HCT116 (cell line): Measurements from ENCODE around the gene INPP4A. TPM values are rescaled to one million over a fixed set of nuclear protein-coding genes. Genes with fewer than 3 reads are reported as not detected.

Experiments used
- ATAC-seq: fragments of 200-7000 bp; cut with Tn5 transposase; 2 replicates; pipeline ENCODE4 v1.9.1; 2020; ENCODE audit warnings: mild to moderate bottlenecking, moderate library complexity
- BruUV-seq: library from RNA; stranded (reverse); fragments of 400-500 nt; replicated peaks from 2 replicates; lab custom pipeline; 2021; lab: Mats Ljungman, UMichigan
- CTCF ChIA-PET: fragments of 300-600 bp; sonication (Branson Sonifier 250); formaldehyde crosslinking; loops from one replicate; lab custom pipeline; 2021; ENCODE audit warnings: antibody characterized with exemption; lab: Charles Lee
- POLR2A ChIA-PET: fragments of 300-600, 350-600 bp; sonication (Branson Sonifier 250); formaldehyde crosslinking; loops from one replicate; lab custom pipeline; 2021; ENCODE audit warnings: antibody characterized with exemption; lab: Charles Lee
- RAD21 ChIA-PET, 2 experiments: fragments of 300-600 bp; sonication (Branson Sonifier 250); formaldehyde crosslinking; loops; one replicate each; lab custom pipeline; 2023; ENCODE audit warnings: low total read pairs in 2 of 2; ENCODE audit not compliant: uncharacterized antibody in 2 of 2, unreplicated experiment in 2 of 2, low non-redundant PET in 1 of 2; lab: Charles Lee
- DNase-seq: peaks from one replicate; pipeline ENCODE4 v3.0.0-alpha.2; 2010; ENCODE audit warnings: low read depth, low spot score
- H2AFZ ChIP-seq: fragments of 200-600 bp; shearing (Covaris generic), sonication (generic); 2 replicates; pipeline ENCODE4 v1.6.1; 2017; ENCODE audit warnings: low read depth, mixed run types, mixed read lengths, antibody characterized with exemption, low read length; ENCODE audit not compliant: poor library complexity, severe bottlenecking
- H3K27ac ChIP-seq: 2 replicates; pipeline ENCODE4 v1.5.1; 2012; ENCODE audit warnings: low read depth, low read length
- H3K27me3 ChIP-seq: fragments of 200-600 bp; sonication (generic); 2 replicates; pipeline ENCODE4 v1.6.1; 2016; ENCODE audit warnings: mixed run types, low read length, mixed read lengths; ENCODE audit not compliant: insufficient read depth
- H3K36me3 ChIP-seq, 2 experiments: fragments of 200-500 bp in 1 of 2; fragments of 200-600 bp in 1 of 2; sonication (Bioruptor generic) in 1 of 2; sonication (generic) in 1 of 2; 2 replicates each; pipeline versions ENCODE4 v1.5.1 to v1.6.1; 2014 to 2016; ENCODE audit warnings: low read length in 2 of 2, inconsistent platforms in 1 of 2, mixed read lengths in 1 of 2, mixed run types in 1 of 2; ENCODE audit not compliant: insufficient read depth in 2 of 2, control insufficient read depth in 1 of 2
- H3K4me1 ChIP-seq, 2 experiments: fragments of 200-600 bp in 1 of 2; sonication (generic) in 1 of 2; 2 replicates each; pipeline versions ENCODE4 v1.5.1 to v1.6.1; 2012 to 2017; ENCODE audit warnings: low read length in 2 of 2, inconsistent platforms in 1 of 2, mild to moderate bottlenecking in 1 of 2, mixed read lengths in 1 of 2, mixed run types in 1 of 2, moderate library complexity in 1 of 2; ENCODE audit not compliant: insufficient read depth in 2 of 2, control insufficient read depth in 1 of 2
- H3K4me2 ChIP-seq: fragments of 200-600 bp; sonication (generic); 2 replicates; pipeline ENCODE4 v1.6.1; 2017; ENCODE audit warnings: mixed run types, low read length, mixed read lengths
- H3K4me3 ChIP-seq, 2 experiments: fragments of 200-600 bp in 1 of 2; sonication (generic) in 1 of 2; replicated peaks in 1 of 2; 2 replicates each; pipeline ENCODE4 v1.5.1; 2011 to 2016; ENCODE audit warnings: low read length in 2 of 2, control low read depth in 1 of 2, low read depth in 1 of 2, mild to moderate bottlenecking in 1 of 2, mixed read lengths in 1 of 2, mixed run types in 1 of 2
- H3K79me2 ChIP-seq: fragments of 200-600 bp; sonication (generic); 2 replicates; pipeline ENCODE4 v1.6.1; 2017; ENCODE audit warnings: mild to moderate bottlenecking, mixed run types, low read length, moderate library complexity, mixed read lengths; ENCODE audit not compliant: insufficient read depth
- H3K9ac ChIP-seq: fragments of 200-600 bp; sonication (generic); 2 replicates; pipeline ENCODE4 v1.6.1; 2016; ENCODE audit warnings: low read length, mixed read lengths
- H3K9me2 ChIP-seq: fragments of 200-600 bp; sonication (generic), shearing (Covaris generic); 2 replicates; pipeline ENCODE4 v1.6.1; 2017; ENCODE audit warnings: mixed run types, mild to moderate bottlenecking, moderate library complexity; ENCODE audit not compliant: insufficient read depth
- H3K9me3 ChIP-seq, 2 experiments: fragments of 200-500 bp in 1 of 2; fragments of 200-600 bp in 1 of 2; sonication (Bioruptor generic) in 1 of 2; sonication (generic) in 1 of 2; 2 replicates each; pipeline ENCODE4 v1.6.1; 2014 to 2017; ENCODE audit warnings: low read length in 2 of 2, mixed read lengths in 2 of 2, inconsistent platforms in 1 of 2, low read depth in 1 of 2, mild to moderate bottlenecking in 1 of 2, mixed run types in 1 of 2, moderate library complexity in 1 of 2; ENCODE audit not compliant: control insufficient read depth in 1 of 2, insufficient read depth in 1 of 2
- H4K20me1 ChIP-seq: fragments of 200-600 bp; sonication (generic), shearing (Covaris generic); 2 replicates; pipeline ENCODE4 v1.6.1; 2017; ENCODE audit warnings: mixed run types, mild to moderate bottlenecking, moderate library complexity; ENCODE audit not compliant: insufficient read depth
- ELF1 ChIP-seq: IDR thresholded peaks from 2 replicates; pipeline ENCODE4 v1.6.1; 2012; ENCODE audit warnings: low read depth, borderline replicate concordance
- EZH2phosphoT487 ChIP-seq: fragments of 200-600 bp; IDR thresholded peaks from 2 replicates; pipeline ENCODE4 v1.6.1; 2018; ENCODE audit warnings: antibody characterized with exemption, borderline replicate concordance
- POLR2A ChIP-seq: IDR thresholded peaks from 2 replicates; pipeline ENCODE4 v1.7.0; 2011; ENCODE audit warnings: borderline replicate concordance; ENCODE audit not compliant: insufficient read depth, insufficient read length; ENCODE audit errors: extremely low read depth
- RAD21 ChIP-seq: IDR thresholded peaks from 2 replicates; pipeline ENCODE4 v1.6.1; 2012; ENCODE audit warnings: low read depth, mild to moderate bottlenecking
- SRF ChIP-seq: IDR thresholded peaks from 2 replicates; pipeline ENCODE4 v1.6.1; 2012; ENCODE audit warnings: low read depth
- intact Hi-C: fragments of 100-400 bp; cut with micrococcal nuclease; formaldehyde crosslinking; loops from 2 replicates; pipeline ENCODE4 v1.10.0; 2022
- total RNA-seq: library from RNA; stranded (reverse); gene quantifications from one replicate; pipeline ENCODE4 v1.2.1, GENCODE V29; 2021; ENCODE audit not compliant: unreplicated experiment
- TF ChIP-seq, protein P1 (sequence below): IDR thresholded peaks from 2 replicates; pipeline ENCODE4 v1.6.1; 2012
- TF ChIP-seq, protein P2 (sequence below): IDR thresholded peaks from 2 replicates; pipeline ENCODE4 v1.6.1; 2012
- TF ChIP-seq, protein P3 (sequence below), 3 experiments: fragments of 200-600 bp in 1 of 3; sonication (generic) in 1 of 3; IDR thresholded peaks in 2 of 3; conservative IDR thresholded peaks in 1 of 3; 2 replicates each; pipeline ENCODE4 v1.5.1; 2012 to 2017; ENCODE audit warnings: low read depth in 2 of 3, low read length in 2 of 3, antibody characterized with exemption in 1 of 3, borderline replicate concordance in 1 of 3, control low read depth in 1 of 3, mild to moderate bottlenecking in 1 of 3, mixed read lengths in 1 of 3, mixed run types in 1 of 3, moderate library complexity in 1 of 3; ENCODE audit not compliant: insufficient read depth in 1 of 3

The INPP4A gene
- total RNA-seq, 1 experiment from 2014 or later, result 18.5 TPM

DNA sequence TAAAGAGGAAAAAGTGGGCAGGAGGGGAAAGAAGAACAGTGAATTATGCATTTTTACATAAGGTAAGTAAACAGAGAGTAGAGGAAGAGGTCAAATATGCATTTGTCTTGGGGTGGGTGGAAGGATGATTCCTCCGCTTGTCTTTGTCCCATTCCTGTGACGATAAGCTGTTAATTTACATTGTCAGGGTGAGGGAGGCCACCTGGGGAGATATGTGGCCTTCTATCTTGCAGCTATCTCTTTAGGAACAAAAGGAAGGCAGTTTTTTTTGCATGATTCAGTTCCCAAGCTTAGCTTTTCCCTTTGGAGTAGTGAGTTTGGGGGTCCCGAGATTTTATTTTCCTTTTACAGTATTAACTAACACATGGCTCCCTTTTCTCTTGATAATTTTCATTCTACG is 2.2 kb upstream of the INPP4A start:
- intact Hi-C loops, result no loop called here
- CTCF ChIA-PET, result no interaction called here
- RAD21 ChIA-PET, result no interaction called here

More for the DNA sequence above, 2.2 kb upstream of the INPP4A start:
- Histone ChIP-seq H3K79me2 (peaks cover 23% of the 10 kb centered on the region), H3K9ac (no peak overlapping the region), H3K9me2 (no peaks in the 10 kb centered on the region), H3K9me3 (no peaks in the 10 kb centered on the region), H4K20me1 (no peaks in the 10 kb centered on the region), H3K27ac (no peak overlapping the region)
- DNase-seq, result no peak
- ATAC-seq, result no peak
- no TSS peak for BruUV-seq
- TF ChIP-seq ELF1, result no peak
- TF ChIP-seq SRF, result no peak
- TF ChIP-seq EZH2phosphoT487, result no peak
- TF ChIP-seq, protein P1, sequence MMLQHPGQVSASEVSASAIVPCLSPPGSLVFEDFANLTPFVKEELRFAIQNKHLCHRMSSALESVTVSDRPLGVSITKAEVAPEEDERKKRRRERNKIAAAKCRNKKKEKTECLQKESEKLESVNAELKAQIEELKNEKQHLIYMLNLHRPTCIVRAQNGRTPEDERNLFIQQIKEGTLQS, result no peak
- TF ChIP-seq POLR2A, result no peak
- TF ChIP-seq RAD21, result no peak
- TF ChIP-seq, protein P2, sequence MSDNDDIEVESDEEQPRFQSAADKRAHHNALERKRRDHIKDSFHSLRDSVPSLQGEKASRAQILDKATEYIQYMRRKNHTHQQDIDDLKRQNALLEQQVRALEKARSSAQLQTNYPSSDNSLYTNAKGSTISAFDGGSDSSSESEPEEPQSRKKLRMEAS, result no peak
- TF ChIP-seq, protein P3, sequence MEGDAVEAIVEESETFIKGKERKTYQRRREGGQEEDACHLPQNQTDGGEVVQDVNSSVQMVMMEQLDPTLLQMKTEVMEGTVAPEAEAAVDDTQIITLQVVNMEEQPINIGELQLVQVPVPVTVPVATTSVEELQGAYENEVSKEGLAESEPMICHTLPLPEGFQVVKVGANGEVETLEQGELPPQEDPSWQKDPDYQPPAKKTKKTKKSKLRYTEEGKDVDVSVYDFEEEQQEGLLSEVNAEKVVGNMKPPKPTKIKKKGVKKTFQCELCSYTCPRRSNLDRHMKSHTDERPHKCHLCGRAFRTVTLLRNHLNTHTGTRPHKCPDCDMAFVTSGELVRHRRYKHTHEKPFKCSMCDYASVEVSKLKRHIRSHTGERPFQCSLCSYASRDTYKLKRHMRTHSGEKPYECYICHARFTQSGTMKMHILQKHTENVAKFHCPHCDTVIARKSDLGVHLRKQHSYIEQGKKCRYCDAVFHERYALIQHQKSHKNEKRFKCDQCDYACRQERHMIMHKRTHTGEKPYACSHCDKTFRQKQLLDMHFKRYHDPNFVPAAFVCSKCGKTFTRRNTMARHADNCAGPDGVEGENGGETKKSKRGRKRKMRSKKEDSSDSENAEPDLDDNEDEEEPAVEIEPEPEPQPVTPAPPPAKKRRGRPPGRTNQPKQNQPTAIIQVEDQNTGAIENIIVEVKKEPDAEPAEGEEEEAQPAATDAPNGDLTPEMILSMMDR (IDR thresholded peaks at IDR 0.05 in 2 of 3, conservative IDR thresholded peaks at IDR 0.05 in 1 of 3; ENCODE audit: borderline replicate concordance in 1 of 3, insufficient read depth in 1 of 3, low read depth in 2 of 3, low read length in 2 of 3), result no peak
- TF ChIP-seq, all 23 proteins: peak for 0
- Histone ChIP-seq H3K4me1 (peaks cover 5 to 17% of the 10 kb centered on the region in 2 experiments; a peak in 3 of 4 replicates), H2AFZ (no peak overlapping the region), H3K27me3 (no peaks in the 10 kb centered on the region), H3K4me3 (no peak overlapping the region), H3K36me3 (no peaks in the 10 kb centered on the region), H3K4me2 (no peak overlapping the region)
- POLR2A ChIA-PET, result no interaction called here
